Measurements from ENCODE around the gene KRABD2.

KRABD2 gene

DNA sequence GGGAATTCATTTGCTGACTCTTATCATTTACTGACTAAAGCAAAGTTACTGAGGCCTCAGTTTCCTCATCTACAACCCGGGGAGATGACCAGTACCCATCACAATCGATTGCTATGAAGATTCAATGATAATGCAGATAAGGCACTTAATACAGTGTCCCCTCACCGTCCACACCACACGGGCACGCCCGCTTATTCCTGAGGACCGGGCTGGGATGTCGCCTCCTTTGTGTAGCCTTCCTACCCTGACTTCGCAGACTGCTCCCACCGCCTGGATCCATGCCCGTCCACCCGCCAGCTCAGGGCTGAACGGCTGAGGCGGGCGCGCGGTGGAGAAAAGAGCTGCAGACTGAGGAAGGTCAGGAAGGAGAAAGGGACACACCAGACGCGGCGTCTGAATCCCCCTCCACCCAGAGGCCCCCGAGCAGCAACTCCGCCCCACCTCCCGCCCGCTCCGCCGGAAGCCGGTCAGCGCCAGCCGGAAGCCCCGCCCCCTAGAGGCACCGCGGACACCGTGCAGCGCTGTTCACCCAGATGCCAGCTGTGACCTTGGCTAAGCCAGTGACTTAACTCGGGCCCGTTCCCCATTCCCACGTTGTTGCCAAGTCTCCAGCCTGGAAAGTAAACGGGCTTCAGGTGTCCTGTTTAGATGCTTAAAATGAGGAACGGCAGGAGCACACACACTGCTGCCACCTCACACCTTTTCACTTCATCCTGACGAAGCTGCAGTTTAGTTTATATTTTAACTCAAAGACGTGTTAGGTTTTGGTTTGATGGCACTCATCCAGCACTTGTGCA lies at the start of gene KRABD2:
TSS of gene KRABD2 (minus strand) at position 434 of the 797 bp plus-strand sequence.
- TF ChIP-seq, protein P1, sequence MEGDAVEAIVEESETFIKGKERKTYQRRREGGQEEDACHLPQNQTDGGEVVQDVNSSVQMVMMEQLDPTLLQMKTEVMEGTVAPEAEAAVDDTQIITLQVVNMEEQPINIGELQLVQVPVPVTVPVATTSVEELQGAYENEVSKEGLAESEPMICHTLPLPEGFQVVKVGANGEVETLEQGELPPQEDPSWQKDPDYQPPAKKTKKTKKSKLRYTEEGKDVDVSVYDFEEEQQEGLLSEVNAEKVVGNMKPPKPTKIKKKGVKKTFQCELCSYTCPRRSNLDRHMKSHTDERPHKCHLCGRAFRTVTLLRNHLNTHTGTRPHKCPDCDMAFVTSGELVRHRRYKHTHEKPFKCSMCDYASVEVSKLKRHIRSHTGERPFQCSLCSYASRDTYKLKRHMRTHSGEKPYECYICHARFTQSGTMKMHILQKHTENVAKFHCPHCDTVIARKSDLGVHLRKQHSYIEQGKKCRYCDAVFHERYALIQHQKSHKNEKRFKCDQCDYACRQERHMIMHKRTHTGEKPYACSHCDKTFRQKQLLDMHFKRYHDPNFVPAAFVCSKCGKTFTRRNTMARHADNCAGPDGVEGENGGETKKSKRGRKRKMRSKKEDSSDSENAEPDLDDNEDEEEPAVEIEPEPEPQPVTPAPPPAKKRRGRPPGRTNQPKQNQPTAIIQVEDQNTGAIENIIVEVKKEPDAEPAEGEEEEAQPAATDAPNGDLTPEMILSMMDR (IDR thresholded peaks at IDR 0.05): peak; percentile 80
- H3K4me3 Mint-ChIP-seq (ENCODE audit: unreplicated experiment): peak within 1 kb of the TSS; percentile 74
- no peaks in the 10 kb centered on the region for H3K9me3 Mint-ChIP-seq (ENCODE audit: low read depth)
- H3K36me3 Mint-ChIP-seq (ENCODE audit: low read depth): peaks cover 23% of the 10 kb centered on the region
- peak within 1 kb of the TSS; percentile 93 for H3K27ac Mint-ChIP-seq (ENCODE audit: unreplicated experiment)
- H3K4me1 Mint-ChIP-seq (ENCODE audit: low read depth): peaks cover 65% of the 10 kb centered on the region
- H3K27me3 Mint-ChIP-seq (ENCODE audit: low read depth): no peaks in the 10 kb centered on the region
- peak; percentile 96 for DNase-seq (ENCODE audit: low spot score)

DNA sequence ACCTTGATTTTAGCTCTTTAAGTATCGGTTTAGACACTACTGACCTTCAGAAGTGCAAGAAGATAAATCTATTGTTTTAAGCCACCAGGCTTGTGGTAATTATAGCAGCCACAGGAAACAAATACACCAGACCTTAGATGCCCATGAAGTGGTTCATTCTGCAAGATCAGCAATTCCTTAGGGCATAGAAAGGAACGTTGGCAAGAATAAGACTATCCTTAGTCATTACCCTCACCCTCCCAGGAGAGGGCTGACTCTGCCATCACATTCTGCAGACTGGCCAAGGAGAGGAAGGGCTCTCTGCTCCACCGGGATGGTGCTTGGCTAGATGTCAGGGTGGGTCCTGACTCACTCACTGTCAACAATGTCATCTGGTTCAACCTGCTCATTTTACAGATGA lies 45.1 kb upstream of the KRABD2 start:
- H3K4me3 Mint-ChIP-seq (ENCODE audit: unreplicated experiment): no peak overlapping the region
- H3K9me3 Mint-ChIP-seq (ENCODE audit: low read depth): peaks cover 3% of the 10 kb centered on the region
- peaks cover 22% of the 10 kb centered on the region for H3K27me3 Mint-ChIP-seq (ENCODE audit: low read depth)
- TF ChIP-seq, protein P1 (IDR thresholded peaks at IDR 0.05): no peak
- no peak for DNase-seq (ENCODE audit: low spot score)
- peaks cover 6% of the 10 kb centered on the region for H3K36me3 Mint-ChIP-seq (ENCODE audit: low read depth)
- H3K27ac Mint-ChIP-seq (ENCODE audit: unreplicated experiment): no peak overlapping the region
- peaks cover 4% of the 10 kb centered on the region for H3K4me1 Mint-ChIP-seq (ENCODE audit: low read depth)

DNA sequence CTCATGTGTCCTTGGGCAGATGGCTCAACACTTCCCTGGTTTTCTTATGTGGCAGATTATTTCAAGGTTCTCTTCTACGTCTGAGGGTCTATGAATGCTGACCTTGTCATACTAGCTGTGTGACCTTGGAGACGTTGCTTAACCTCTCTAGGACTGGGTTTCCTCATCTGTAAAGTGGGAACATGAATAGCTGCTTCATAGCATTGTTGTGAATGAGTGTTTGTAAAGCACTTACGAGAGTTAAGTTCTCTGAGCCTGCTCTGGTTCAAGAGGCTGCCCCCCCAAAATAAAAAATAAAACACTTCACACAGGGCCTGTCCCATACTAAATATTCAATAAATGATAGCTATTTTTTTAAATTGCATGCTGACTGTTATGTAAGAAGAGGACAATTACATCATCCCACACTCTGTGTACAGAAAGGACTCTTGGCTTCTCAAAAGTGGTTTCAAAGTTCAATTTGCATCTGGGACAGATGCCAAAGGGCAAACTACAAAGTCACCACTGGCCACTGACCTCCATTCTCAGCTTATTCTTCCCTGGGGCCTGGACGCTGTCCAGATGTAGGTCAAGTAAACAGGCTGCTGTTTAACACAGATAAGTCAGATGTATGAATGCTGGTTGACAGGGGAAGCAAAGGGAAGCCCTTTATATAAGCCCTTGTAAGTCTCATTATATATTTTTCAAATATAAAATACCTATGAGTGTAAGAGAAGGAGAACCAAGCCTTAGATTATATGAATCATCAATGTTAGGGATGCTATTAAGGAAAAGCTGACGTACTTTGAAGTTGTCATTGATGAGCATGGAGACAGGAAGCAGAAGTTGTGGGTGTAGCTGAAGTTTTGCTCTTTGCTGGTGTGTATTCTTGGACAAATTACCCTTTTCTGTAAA lies 43.8 kb upstream of the KRABD2 start:
- peaks cover 6% of the 10 kb centered on the region for H3K36me3 Mint-ChIP-seq (ENCODE audit: low read depth)
- no peak overlapping the region for H3K4me3 Mint-ChIP-seq (ENCODE audit: unreplicated experiment)
- DNase-seq (ENCODE audit: low spot score): no peak
- H3K9me3 Mint-ChIP-seq (ENCODE audit: low read depth): peaks cover 3% of the 10 kb centered on the region
- peaks cover 29% of the 10 kb centered on the region for H3K27me3 Mint-ChIP-seq (ENCODE audit: low read depth)
- TF ChIP-seq, protein P1 (IDR thresholded peaks at IDR 0.05): no peak
- H3K4me1 Mint-ChIP-seq (ENCODE audit: low read depth): peaks cover 4% of the 10 kb centered on the region
- no peak overlapping the region for H3K27ac Mint-ChIP-seq (ENCODE audit: unreplicated experiment)

DNA sequence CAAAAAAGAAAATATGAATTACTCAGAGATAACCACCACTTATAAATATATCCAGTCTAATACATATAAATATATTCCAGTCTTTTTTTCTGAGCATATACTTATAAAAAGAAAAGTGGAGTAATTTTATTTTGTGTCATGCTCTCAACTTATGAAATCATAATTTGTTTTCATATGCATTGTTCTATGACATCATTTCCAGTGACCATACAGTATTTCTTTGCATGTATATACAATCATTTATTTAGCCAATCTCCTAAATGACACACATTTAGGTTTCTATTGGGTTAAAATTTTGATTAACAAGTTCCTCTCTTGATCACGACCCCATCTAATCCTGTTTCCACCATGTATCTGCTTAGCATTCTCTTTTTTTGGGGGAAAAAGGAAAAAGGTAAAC lies 42.8 kb upstream of the KRABD2 start:
- DNase-seq (ENCODE audit: low spot score): no peak
- Mint-ChIP-seq H3K4me3 (ENCODE audit: unreplicated experiment) (no peak overlapping the region), H3K36me3 (ENCODE audit: low read depth) (peaks cover 6% of the 10 kb centered on the region), H3K4me1 (ENCODE audit: low read depth) (peaks cover 4% of the 10 kb centered on the region), H3K27me3 (ENCODE audit: low read depth) (peaks cover 31% of the 10 kb centered on the region), H3K9me3 (ENCODE audit: low read depth) (peaks cover 3% of the 10 kb centered on the region), H3K27ac (ENCODE audit: unreplicated experiment) (no peak overlapping the region)
- TF ChIP-seq, protein P1 (IDR thresholded peaks at IDR 0.05): no peak

DNA sequence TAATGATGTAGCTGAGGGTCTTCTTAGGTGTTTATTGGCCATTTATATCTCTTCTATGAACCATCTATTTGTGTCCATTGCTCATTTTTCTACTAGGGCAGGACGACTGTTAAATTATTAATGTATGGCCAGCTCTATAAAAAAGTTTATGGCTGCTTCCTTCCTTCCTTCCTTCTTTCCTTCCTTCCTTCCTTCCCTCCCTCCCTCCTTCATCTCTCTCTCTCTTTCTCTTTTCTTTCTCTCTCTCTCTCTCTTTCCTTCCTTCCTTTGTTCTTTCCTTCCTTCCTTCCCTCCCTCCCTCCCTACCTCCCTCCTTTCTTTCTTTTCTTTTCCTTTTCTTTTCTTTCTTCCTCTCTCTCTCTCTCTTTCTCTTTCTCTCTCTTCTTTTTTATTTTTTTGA lies 42.0 kb upstream of the KRABD2 start:
- Mint-ChIP-seq H3K36me3 (ENCODE audit: low read depth) (peaks cover 6% of the 10 kb centered on the region), H3K4me1 (ENCODE audit: low read depth) (peaks cover 4% of the 10 kb centered on the region), H3K27me3 (ENCODE audit: low read depth) (peaks cover 32% of the 10 kb centered on the region), H3K9me3 (ENCODE audit: low read depth) (peaks cover 3% of the 10 kb centered on the region), H3K4me3 (ENCODE audit: unreplicated experiment) (no peak overlapping the region), H3K27ac (ENCODE audit: unreplicated experiment) (no peak overlapping the region)
- TF ChIP-seq, protein P1 (IDR thresholded peaks at IDR 0.05): no peak
- DNase-seq (ENCODE audit: low spot score): no peak

Data from chondrocyte (in vitro differentiated cells).